BE2C (cell line): ENCODE data around the gene PI4K2B.
"Not testable (repeated sequence)": the region's sequence is repeated elsewhere in the genome, so short reads cannot be mapped to it uniquely, and the experiment has no call there.

Experiments used
- DNase-seq: peaks from one replicate; pipeline ENCODE4 v3.0.0-alpha.2; 2020
- H3K27me3 ChIP-seq: fragments of 250-450 bp; sonication (Bioruptor Pico); 2 replicates; pipeline ENCODE4 v1.5.1; 2020; ENCODE audit warnings: mild to moderate bottlenecking
- H3K36me3 ChIP-seq: fragments of 250-450 bp; sonication (Bioruptor Pico); 2 replicates; pipeline ENCODE4 v1.5.1; 2020; ENCODE audit warnings: mild to moderate bottlenecking
- H3K4me1 ChIP-seq: fragments of 250-450 bp; sonication (Bioruptor Pico); 2 replicates; pipeline ENCODE4 v1.5.1; 2020
- H3K4me3 ChIP-seq: 2 replicates; pipeline ENCODE4 v1.5.1; 2011; ENCODE audit warnings: low read depth, low read length
- H3K9me3 ChIP-seq: fragments of 250-450 bp; sonication (Bioruptor Pico); 2 replicates; pipeline ENCODE4 v1.5.1; 2020
- CTCF ChIP-seq: IDR thresholded peaks from 2 replicates; pipeline ENCODE4 v1.5.1; 2012; ENCODE audit warnings: mild to moderate bottlenecking, low read depth, low read length

The PI4K2B gene

GRCh38 chr4:25313201-25313895 lies 79.5 kb downstream of the PI4K2B start:
- no peak for DNase-seq
- no peak for TF ChIP-seq CTCF
- peak overlapping the region; percentile 100 for H3K4me3 ChIP-seq
- H3K36me3 ChIP-seq: peaks cover 13% of the 10 kb centered on the region
- H3K27me3 ChIP-seq: no peaks in the 10 kb centered on the region
- no peaks in the 10 kb centered on the region for H3K9me3 ChIP-seq
- no peaks in the 10 kb centered on the region; the same call in 1 of the 2 replicates for H3K4me1 ChIP-seq

GRCh38 chr4:25320336-25320735 lies 86.5 kb downstream of the PI4K2B start:
- H3K36me3 ChIP-seq: peaks cover 7% of the 10 kb centered on the region
- H3K4me1 ChIP-seq: no peaks in the 10 kb centered on the region; the same call in 1 of the 2 replicates

GRCh38 chr4:25320773-25321172 lies 86.9 kb downstream of the PI4K2B start:
- DNase-seq: no peak

More at GRCh38 chr4:25320336-25320735, 86.5 kb downstream of the PI4K2B start:
- Histone ChIP-seq H3K9me3 (no peaks in the 10 kb centered on the region), H3K4me3 (no peak overlapping the region), H3K27me3 (no peaks in the 10 kb centered on the region)
- no peak for DNase-seq
- no peak for TF ChIP-seq CTCF

GRCh38 chr4:25321703-25322102 lies 87.9 kb downstream of the PI4K2B start:
- H3K36me3 ChIP-seq: peaks cover 3% of the 10 kb centered on the region
- H3K4me3 ChIP-seq: no peak overlapping the region
- no peak for DNase-seq
- no peaks in the 10 kb centered on the region; the same call in 1 of the 2 replicates for H3K4me1 ChIP-seq
- no peaks in the 10 kb centered on the region for H3K9me3 ChIP-seq
- no peaks in the 10 kb centered on the region for H3K27me3 ChIP-seq
- TF ChIP-seq CTCF: no peak

More at GRCh38 chr4:25320773-25321172, 86.9 kb downstream of the PI4K2B start:
- Histone ChIP-seq H3K36me3 (peaks cover 7% of the 10 kb centered on the region), H3K4me1 (no peaks in the 10 kb centered on the region; the same call in 1 of the 2 replicates), H3K27me3 (no peaks in the 10 kb centered on the region), H3K4me3 (no peak overlapping the region), H3K9me3 (no peaks in the 10 kb centered on the region)
- no peak for TF ChIP-seq CTCF

GRCh38 chr4:25328463-25328862 lies 94.6 kb downstream of the PI4K2B start:
- H3K9me3 ChIP-seq, DNase-seq, H3K4me3 ChIP-seq, H3K27me3 ChIP-seq, H3K4me1 ChIP-seq, H3K36me3 ChIP-seq: not testable (repeated sequence)
